ENCODE data around the gene PDZD2.

Gene PDZD2

DNA sequence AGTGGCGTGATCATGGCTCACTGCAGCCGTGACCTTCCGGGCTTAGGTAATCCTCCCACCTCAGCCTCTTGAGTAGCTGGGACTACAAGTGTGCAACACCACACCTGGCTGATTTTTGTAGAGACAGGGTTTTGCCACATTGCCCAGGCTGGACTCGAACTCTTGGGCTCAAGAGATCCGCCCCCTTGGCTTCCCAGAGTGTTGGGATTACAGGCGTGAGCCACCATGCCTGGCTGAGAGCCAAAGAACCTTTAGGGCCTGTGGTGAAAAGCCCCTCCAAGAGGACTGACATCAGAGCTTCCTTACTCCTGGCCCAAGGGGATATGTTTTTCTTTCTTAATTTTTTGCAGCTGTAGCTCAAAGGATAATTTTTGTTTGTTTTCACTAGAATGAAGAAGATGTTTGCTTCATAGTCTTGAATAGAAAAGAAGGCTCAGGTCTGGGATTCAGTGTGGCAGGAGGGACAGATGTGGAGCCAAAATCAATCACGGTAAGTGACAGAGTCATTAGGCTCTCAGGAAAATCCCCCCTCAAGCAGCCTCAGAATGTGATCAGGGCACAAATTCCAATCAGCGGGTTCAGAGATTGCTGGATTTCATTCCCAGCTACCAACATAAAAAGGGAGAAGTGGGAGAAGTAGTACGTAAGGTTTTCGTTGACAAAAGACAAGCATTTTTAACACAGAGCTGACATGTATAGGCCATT, 458.1 kb downstream of the PDZD2 start:
- no peak overlapping the region for H3K4me3 ChIP-seq
- intact Hi-C loops (cut with DNase I; ENCODE audit: low total_unique reads) = no loop called here
- no peaks in the 10 kb centered on the region for H3K9me3 ChIP-seq
- H3K4me1 ChIP-seq = peaks cover 0 to 42% (median 7%) of the 10 kb centered on the region in 4 donors
- DNase-seq = no peak
- H3K27me3 ChIP-seq = no peaks in the 10 kb centered on the region
- H3K27ac ChIP-seq = no peak overlapping the region
- H3K36me3 ChIP-seq = peaks cover 13 to 45% (median 44%) of the 10 kb centered on the region in 3 donors
- TF ChIP-seq, protein P1, sequence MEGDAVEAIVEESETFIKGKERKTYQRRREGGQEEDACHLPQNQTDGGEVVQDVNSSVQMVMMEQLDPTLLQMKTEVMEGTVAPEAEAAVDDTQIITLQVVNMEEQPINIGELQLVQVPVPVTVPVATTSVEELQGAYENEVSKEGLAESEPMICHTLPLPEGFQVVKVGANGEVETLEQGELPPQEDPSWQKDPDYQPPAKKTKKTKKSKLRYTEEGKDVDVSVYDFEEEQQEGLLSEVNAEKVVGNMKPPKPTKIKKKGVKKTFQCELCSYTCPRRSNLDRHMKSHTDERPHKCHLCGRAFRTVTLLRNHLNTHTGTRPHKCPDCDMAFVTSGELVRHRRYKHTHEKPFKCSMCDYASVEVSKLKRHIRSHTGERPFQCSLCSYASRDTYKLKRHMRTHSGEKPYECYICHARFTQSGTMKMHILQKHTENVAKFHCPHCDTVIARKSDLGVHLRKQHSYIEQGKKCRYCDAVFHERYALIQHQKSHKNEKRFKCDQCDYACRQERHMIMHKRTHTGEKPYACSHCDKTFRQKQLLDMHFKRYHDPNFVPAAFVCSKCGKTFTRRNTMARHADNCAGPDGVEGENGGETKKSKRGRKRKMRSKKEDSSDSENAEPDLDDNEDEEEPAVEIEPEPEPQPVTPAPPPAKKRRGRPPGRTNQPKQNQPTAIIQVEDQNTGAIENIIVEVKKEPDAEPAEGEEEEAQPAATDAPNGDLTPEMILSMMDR (IDR thresholded peaks at IDR 0.05) = no peak

- H3K36me3 ChIP-seq = peaks cover 24 to 57% (median 56%) of the 10 kb centered on the region in 3 donors
- H3K9me3 ChIP-seq = no peaks in the 10 kb centered on the region
- peak overlapping the region in 1 of 2 donors; percentile 4 for H3K27ac ChIP-seq
- no peaks in the 10 kb centered on the region for H3K27me3 ChIP-seq
- intact Hi-C loops (cut with DNase I; ENCODE audit: low total_unique reads) = no loop called here
- TF ChIP-seq, protein P1 (IDR thresholded peaks at IDR 0.05) = no peak
- peaks cover 0 to 36% (median 6%) of the 10 kb centered on the region in 4 donors for H3K4me1 ChIP-seq
- DNase-seq = no peak
- no peak overlapping the region for H3K4me3 ChIP-seq
These were observed 459.4 kb downstream of the PDZD2 start for GRCh38 chr5:32098291-32098690.

GRCh38 chr5:32098890-32099310, 460.0 kb downstream of the PDZD2 start:
- Histone ChIP-seq H3K9me3 (no peaks in the 10 kb centered on the region), H3K36me3 (peaks cover 30 to 63% (median 62%) of the 10 kb centered on the region in 3 donors), H3K27me3 (no peaks in the 10 kb centered on the region), H3K4me1 (peaks cover 0 to 33% (median 6%) of the 10 kb centered on the region in 4 donors), H3K4me3 (no peak overlapping the region), H3K27ac (peak overlapping the region in 1 of 2 donors; percentile 4)
- DNase-seq = no peak
- TF ChIP-seq, protein P1 (IDR thresholded peaks at IDR 0.05) = no peak
- intact Hi-C loops (cut with DNase I; ENCODE audit: low total_unique reads) = no loop called here

GRCh38 chr5:32099486-32100035, 460.6 kb downstream of the PDZD2 start:
- H3K4me3 ChIP-seq = no peak overlapping the region

DNA sequence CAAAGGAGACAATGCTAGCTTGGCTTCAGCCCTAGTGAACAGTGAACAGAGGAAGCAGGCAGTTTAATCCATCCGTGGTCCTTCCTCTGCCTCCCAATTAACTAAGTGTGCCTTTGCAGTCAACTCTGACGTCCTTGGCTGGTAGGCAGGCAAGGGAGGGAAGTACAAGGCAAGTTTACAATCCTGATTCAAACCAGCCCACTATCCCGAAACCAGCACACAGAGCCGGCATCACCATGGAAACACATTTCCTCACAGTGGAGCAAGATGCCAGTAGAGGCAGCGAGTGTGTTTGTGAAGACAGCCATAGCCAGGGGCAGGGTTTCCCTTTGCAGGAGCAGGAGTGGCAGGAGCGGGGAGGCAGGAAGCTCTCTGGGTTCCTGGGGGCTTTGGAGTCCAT, 461.3 kb downstream of the PDZD2 start:
- Histone ChIP-seq H3K4me1 (peaks cover 0 to 26% (median 2%) of the 10 kb centered on the region in 4 donors), H3K27me3 (no peaks in the 10 kb centered on the region), H3K4me3 (no peak overlapping the region), H3K27ac (no peak overlapping the region), H3K9me3 (no peaks in the 10 kb centered on the region), H3K36me3 (peaks cover 41 to 74% (median 71%) of the 10 kb centered on the region in 3 donors)
- TF ChIP-seq, protein P1 (IDR thresholded peaks at IDR 0.05) = no peak
- DNase-seq = no peak
- intact Hi-C loops (cut with DNase I; ENCODE audit: low total_unique reads) = no loop called here

More at GRCh38 chr5:32099486-32100035, 460.6 kb downstream of the PDZD2 start:
- DNase-seq = no peak
- Histone ChIP-seq H3K36me3 (peaks cover 35 to 70% (median 66%) of the 10 kb centered on the region in 3 donors), H3K4me1 (peaks cover 0 to 33% (median 6%) of the 10 kb centered on the region in 4 donors), H3K27me3 (no peaks in the 10 kb centered on the region), H3K27ac (no peak overlapping the region), H3K9me3 (no peaks in the 10 kb centered on the region)
- intact Hi-C loops (cut with DNase I; ENCODE audit: low total_unique reads) = no loop called here
- TF ChIP-seq, protein P1 (IDR thresholded peaks at IDR 0.05) = no peak

All from tibial artery (tissue), 4 donors.